GM18858 (cell line): ENCODE results near the gene THSD4.

Source experiments
- ATAC-seq: cut with Tn5 transposase; IDR thresholded peaks from one replicate; pipeline ENCODE4 v1.9.1; 2021; ENCODE audit not compliant: unreplicated experiment

Gene THSD4

DNA sequence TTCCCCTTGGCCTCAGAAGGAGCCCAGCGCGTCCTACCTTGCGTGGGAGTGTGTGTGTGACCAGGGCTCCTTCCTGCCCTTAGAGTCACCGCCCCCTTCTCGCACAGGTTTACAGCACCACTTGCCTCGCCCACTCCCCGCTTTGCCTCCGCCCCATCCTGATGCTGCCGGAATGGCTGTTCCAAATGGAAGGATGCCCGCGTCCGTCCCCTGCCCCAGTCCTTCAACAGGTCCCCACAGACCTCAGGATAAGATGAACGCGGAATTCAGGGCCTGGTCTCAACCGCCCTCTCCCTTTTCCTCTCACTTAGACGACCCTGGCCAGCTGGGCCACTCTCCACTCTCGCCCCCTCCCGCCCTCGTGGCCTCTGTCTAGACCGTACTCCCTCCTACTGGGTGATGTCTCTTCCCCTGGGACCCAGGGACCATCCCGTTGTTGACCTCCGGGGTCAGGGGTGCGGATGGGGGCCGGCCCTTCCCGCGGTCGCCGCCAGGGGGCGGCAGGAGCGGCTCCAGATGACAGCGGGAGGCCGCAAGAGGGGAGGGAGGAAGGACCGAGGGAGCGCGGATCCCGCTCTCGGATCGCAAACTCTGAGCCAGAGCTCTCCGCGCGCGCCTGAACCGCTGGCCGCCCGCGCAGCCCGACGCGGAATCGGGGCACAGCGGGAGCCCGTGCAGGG is at the start of gene THSD4:
Gene THSD4, plus strand, starts transcription at position 585 of the 680 bp plus-strand sequence.
- no peak for ATAC-seq

DNA sequence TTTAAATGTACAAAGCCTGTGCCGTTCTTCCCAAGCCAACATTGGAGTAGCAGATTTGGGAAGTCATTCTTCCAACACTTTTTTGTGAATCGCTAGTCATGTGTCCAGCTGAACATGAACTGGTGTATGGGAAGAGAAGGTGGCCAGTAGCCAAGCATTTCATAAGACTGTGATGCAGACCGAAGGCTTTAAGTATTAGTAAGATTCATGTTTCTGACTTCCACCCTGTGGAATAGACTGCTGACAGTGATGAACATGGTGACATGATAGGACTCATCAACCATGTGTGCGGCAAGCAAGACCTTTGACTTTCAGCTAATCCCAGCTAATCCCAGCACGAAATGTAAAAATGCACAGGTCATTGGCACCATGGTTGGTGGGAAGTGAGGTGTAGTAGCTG is 48.3 kb upstream of the THSD4 start:
- ATAC-seq = no peak

DNA sequence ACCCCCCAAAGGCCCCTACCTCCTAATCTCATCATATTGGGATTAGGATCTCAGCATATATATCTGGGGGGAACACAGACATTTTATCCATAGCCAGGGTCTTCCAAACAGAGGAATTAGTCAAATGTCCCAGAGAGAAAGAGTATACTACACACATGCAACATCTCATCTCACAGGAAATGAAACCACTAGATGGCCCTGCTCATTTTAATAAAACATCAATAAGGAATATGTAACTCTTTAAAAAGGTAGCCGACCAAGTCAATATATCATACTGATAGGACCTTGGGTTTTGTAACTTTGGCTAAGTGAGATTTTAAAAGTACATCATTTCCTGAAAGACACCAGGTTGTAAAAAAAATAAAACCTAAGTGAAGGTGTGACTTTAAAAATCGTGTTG is 45.6 kb upstream of the THSD4 start:
- ATAC-seq = no peak

DNA sequence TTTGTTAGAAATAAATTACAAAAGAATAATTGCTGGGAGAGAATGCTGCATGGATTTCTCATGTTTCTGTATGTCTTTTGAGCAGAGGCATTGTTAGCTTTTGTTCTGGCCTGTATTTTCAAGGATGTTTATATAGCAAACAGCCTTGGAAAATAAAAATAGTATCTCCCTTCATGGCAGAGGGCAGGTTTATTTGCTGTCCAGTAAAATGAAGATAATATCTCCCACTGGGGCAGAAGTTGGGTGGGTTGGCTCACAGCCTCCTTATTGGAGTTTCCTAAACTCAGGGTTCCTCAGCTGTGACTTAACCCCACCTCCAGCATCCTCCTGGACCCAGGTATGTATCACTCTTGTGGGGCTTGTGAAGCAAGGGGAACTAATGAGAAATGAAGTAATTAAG is 43.7 kb upstream of the THSD4 start:
- no peak for ATAC-seq

DNA sequence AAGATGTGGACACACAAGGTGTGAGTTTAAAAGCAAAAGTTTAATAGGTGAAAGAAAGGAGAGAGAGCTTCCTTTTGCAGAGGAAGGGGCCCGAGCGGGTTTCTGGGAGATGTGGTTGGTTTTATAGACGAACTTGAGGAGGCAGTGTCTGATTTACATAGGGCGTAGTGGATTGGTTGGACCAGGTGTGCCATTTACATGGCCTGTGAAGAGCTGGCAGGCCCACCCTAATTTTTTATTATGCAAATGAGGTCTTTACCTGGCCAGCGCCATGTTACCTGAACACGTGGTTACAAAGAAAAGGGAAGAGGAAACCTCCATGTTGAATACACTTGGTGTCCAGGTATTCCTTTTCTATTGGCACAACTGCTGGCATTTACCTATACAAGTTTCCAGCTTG is 42.8 kb upstream of the THSD4 start:
- no peak for ATAC-seq

DNA sequence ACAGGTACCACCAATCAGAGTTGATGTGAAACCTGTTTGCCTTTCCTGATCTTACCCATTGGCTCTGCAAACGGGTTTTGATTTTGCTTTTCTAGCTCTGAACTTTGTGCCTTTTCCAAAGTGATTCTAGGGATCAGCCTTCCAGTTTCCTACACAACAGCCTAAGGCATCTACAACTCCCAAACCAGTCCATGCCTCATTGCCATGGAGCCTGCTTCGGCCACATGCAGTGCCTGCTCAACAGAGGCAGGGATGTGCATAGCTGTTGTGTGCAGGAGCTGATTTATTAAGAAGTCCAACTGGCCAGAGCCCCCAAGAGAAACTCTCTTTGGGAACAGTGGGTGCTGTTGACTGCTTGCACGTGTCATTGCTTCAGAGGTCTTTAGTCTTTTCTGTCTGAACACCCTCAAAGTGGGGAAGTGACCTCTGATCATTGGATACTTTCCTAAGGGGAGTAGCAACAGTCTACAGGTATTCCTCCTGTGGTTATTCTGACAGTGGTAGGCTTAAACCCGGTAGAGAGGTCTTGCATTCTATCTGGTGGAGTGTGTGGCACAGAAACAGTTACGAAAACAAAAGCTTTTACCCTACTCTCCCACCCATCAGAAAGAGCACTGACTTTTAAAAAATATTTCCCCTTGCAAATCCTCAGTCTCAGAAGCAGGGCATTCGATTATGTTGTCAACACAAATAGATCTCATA is 36.6 kb upstream of the THSD4 start:
- ATAC-seq = no peak

DNA sequence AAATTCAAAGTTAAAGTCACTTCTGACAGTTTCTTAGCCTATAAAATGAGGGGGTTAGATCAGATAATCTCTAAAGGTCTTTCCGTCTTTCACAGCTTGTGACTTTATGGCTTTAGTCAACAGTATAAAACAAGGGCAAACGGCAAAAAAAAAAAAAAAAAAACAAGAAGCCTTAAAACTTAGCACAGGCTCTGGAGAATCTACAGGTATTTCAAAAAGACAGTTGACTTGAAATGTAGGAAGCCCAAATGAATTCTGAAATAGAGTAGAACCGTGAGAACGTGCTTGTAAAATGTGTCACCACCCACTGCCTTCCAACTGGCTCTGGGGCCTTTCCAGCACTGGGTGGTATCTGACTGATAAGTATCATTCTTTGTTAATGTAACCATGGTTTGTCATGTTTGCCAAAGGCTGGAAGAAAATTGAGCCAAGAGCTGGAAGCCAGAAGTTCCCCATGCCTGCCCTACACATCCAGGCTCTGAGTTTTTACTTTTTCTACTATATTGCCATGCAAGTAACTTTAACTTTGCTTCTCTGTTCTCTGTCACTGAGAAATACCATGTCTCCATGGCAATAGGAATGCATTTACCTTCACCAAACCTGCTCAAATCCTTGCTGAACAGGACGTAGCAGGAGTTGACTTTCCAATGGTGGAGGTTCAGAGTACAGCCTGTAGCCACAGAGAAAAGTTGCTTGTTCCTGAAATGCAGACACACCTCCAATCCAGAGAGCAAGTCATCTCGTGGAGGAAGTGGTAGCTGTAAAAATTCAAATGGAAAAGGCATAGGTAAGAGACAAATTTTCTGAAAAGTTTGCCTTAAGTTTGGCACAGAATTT is 35.8 kb upstream of the THSD4 start:
- no peak for ATAC-seq

DNA sequence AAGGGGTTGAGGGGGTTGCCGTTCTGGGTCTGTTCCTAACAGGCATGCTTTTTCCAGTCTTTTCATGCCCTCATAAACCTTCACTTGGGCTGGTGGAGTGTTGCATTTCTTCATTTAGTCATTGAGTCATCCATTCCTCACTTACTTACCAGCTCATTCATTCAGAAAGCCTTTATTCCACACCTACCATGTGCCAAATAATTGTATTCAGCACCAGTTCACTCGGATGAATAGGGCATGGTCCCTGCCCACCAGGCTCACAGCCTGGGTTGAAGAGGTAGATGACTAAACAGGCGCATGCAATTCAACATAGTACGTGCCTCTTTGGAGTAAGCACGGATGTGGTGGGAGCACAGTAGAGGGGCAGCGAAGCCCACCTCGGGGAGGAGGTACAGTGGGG is 35.1 kb upstream of the THSD4 start:
- no peak for ATAC-seq

DNA sequence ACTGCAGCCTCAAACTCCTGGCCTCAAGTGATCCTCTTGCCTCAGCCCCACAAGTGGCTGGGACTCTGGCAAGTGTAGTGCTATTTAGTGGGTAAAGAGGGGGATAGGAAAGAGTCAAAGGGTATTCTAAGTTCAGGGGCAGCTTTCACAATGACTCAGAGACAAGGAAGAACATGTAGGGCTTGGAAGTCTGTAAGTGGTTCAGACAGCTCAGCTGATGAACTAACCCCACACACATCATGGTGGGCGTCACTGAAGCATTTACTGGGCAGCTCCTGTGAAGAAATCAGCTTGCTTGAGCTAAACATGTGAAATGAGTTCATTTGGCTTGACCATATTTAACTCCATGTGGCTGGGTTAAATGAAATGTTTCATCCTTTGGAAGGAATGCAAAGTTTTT is 34.6 kb upstream of the THSD4 start:
- no peak for ATAC-seq

DNA sequence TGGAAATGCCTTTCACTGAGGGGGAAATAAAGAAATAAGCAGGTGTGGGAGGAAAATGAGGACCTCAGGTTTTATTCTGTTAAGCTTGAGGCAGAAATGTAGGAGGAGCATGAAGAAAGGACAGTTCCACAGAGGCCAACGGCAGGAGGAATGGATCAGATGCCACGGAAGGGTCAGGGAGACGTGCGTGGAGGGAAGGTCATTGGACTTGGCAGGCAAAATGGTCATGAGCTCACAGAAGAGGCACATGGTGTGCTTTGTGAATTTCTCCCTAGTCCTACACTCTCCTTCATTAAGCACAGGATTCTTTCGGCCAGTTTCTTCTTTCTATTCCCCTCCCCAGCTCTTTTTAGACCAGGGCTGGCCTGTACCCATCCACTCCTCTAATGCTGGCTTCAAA is 32.5 kb upstream of the THSD4 start:
- no peak for ATAC-seq

DNA sequence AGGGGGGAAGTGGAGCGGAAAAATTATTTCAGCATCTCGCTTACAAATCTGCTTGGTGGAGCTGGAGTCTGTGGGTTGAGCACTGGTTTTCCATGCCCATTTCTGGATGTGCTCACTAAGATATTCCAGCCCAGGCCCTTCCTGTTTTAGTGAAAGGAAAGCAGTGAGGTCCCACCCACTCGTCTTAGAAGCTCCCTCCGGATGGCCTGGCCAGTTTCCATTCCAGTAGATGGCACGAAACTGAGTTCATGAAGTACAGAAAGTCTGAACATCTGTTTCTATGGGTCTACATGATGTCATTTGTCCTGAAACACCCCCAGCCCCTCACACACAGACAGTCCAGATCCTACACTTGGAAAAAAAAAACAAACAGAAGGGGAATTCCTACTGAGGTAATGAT is 31.9 kb upstream of the THSD4 start:
- no peak for ATAC-seq

DNA sequence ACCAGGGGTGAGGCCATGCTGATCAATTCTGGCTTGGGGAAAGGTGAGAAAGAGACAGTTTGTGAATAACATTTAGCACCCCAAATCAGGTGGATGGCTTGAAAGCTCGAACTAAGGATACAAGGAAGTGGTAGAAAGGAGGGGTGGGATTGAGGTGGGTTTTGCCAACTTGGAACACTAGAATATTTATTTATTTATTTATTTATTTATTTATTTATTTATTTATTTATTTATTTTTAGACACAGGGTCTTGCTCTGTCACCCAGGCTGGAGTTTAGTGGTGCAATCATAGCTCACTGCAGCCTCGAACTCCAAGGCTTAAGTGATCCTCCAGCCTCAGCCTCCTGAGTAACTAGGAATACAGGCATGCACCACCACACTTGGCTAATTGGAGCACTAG is 31.0 kb upstream of the THSD4 start:
- no peak for ATAC-seq

DNA sequence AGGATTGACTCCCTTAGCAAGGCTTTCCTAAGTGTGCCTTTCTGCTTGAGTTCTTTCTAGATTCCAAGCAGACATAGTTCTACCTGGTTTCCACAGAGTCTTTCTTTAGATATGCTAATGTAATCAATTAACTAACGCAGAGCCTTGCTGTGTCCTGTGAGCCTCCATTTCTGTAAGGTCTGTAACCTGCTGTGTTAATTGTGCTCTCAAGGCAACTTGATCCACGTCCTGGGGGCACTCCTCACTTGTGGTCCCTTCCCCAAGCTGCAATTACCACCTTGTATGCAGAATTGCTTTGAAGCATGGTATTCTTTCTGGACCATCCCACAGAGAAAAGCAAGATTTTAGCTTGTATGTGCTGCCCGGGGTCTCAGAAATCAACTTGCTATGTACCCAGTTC is 29.5 kb upstream of the THSD4 start:
- ATAC-seq = no peak

DNA sequence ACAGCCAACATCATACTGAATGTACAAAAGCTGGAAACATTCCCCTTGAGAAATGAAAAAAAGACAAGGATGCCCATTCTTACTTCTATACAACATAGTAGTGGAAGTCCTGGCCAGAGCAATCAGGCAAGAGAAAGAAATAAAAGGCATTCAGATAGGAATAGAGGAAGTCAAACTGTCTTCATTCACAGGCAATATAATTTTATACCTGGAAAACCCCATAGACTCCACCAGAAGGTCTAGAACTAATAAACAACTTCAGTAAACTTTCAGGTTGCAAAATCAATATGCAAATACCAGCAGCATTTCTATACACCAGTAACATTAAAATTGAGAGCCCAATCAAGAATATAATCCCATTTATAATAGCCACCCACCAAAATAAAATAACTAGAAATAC is 27.1 kb upstream of the THSD4 start:
- no peak for ATAC-seq

DNA sequence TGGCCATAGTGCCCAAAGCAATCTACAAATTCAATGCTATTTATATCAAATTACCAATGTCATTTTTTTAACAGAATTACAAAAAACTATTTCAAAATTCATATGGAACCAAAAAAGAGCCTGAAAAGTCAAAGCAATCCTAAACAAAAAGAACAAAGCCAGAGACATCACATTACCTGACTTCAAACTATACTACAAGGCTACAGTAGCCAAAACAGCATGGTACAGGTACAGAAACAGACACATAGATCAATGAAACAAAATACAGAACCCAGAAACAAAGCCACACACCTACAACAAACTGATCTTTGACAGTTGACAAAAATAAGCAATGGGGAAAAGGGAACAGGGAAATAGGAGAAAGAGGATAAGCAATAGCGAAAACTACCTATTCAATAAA is 26.6 kb upstream of the THSD4 start:
- no peak for ATAC-seq

DNA sequence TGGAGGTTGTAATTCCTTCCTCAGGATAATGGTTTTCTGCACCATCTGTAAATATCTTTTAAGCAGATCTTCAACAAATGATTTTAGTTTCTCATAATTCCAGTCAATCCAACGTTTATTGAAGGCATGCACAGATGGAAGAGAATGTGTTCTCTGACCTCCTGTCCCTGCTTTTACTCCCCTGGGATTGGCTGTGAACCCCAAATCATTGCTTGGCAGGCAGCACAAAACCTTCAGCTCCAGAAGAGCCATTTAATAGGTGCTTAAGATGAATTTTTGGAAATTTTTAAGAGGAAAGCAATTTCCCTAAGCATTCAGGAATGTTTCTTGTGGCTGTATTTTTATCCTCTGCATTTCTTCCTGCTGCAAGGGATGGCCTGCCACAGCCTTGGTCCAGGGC is 25.5 kb upstream of the THSD4 start:
- ATAC-seq = no peak

DNA sequence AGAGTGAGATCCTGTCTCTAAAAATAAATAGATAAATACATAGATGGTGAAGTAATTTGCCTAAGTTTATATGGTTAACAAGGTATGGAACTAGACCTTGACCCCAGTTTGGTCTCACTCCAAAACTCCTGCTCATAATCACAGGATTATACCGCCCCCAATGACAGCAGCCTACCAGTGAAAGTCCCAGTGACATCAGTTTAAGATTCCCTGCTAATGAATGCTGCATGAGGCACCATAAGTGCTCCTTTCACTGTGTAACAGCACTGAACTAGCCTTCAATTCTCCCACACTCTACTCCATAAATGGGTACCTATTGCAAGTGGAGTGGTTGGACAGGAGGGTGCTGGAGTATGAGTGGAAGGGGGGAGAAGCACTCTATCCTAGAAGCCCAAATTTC is 23.7 kb upstream of the THSD4 start:
- ATAC-seq = no peak

DNA sequence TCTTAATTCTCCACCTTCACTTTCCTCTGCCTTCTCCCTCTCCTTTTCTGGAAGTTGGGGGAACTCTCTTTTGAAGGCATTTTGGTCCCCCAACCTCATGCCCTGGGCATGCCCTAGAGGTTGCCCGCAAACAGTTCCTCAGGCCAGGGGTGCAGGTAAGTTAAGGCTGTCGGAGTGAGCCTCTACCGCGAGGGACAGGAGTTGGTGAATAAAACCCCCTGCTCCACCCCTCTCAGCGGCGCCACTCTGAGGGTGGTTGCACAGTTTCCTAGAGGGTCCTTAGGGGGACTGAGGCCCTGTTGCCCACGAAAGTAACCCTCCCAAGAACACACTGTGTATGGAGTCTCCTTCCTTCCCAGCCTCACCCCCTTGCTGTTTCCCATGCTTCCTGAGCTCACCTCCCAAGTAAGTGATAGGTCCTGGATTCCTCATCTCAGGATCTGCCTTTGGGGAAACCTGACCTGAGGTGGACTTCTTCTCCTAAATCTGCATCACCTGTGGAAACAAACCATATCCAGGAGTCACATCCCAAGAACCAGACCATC is 23.1 kb upstream of the THSD4 start:
- ATAC-seq = no peak

DNA sequence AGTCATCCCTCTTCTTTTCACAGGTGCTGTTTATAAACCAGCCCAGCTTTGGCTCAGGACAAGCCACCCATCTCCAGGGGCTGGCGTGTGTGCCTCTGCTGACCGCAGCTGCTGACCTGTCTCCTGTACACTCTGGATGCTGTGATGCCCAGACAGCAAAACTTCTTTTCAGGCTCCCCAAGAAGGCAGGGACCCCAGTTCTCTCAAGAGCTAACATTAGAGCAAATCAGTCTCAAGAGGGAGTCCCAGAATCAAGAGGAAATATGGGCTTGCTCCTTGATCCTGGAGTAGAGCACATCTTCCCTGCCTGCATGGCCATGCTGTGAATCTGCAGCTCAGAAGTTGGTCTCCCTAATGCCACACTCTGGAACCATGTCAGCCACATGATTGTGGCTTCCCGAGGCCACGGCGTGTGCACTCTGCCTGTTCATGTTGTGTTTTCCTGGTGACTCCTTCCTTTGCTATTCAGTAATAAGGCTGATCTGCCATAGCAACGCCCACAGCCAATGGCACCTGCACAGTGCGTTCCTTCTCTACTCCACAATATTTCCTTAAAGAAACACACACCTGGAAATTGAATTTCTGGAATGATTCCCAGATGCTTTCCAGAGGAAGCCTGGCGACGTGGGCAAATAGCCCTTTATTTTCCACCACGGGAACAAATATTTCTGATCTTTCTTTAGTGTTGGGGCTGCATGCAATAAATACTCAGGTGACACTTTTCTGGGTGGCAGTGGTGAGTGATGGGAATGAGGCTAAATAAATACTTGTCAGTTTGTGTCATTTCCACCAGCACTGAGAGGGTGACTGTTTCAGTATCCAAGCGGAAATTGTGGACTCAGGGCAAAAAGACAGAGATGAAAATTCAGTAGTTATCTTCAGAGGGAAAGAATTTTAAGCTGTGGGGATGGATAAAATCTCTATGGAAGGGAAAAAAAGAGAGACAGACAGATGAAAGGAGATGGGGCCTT is 21.9 kb upstream of the THSD4 start:
- no peak for ATAC-seq

DNA sequence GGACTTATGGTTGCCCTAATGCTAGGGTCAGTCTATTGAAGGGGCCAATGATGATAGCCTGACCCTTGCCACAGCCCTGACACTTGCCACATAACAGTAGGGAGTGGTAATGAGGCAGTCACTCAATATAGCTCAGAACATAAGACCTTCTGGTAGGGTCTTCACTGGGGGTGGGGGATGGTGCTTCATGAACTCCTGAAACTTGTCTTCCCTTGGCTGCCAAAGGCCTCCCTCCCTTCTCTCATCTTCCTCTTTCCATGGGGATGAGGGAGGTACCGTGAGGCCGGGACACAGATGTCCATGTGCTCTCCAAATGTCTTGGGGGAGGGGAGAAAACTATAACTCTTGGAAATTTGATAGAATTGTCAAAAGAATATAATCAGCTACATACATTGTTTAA is 21.1 kb upstream of the THSD4 start:
- ATAC-seq = no peak

DNA sequence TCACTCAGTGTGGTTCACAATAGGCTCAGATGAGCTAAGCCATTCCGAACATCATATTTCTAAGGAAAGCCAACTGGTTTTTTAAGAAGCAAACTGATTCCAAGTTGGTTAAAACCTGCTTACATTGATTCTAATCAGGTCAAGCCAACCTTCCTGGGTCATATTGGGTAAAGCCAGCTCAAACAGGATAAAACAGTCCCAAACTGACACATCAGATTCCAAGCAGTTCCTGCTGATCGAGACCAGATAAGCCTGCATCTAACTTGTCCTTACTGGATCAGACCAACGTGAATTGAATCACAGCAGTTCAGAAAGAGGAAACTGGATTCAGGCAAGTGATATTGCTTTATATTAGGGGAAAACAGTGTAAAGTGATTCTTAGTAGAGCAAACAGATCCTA is 18.6 kb upstream of the THSD4 start:
- no peak for ATAC-seq
